OCI-LY3 (cell line): ENCODE data around the gene TRIM2.
A peak's percentile ranks its signal among the peaks of the same experiment; 100 is the strongest.

Source experiments
- H2AFZ ChIP-seq: fragments of 200-600, 300-600 bp; shearing (Covaris generic); 2 replicates; pipeline ENCODE4 v1.6.0; 2014; ENCODE audit warnings: antibody characterized with exemption, low read depth, low read length
- H3K27ac ChIP-seq: fragments of 200-600, 300-600 bp; sonication (generic); 2 replicates; pipeline ENCODE4 v1.5.1; 2014; ENCODE audit warnings: mild to moderate bottlenecking, low read length, moderate library complexity, mixed read lengths
- H3K27me3 ChIP-seq: fragments of 200-600, 300-600 bp; sonication (generic); 2 replicates; pipeline ENCODE4 v1.6.1; 2014; ENCODE audit warnings: low read depth, low read length, mixed read lengths
- H3K36me3 ChIP-seq: fragments of 200-600, 300-600 bp; sonication (generic); replicated peaks from 2 replicates; pipeline ENCODE3; 2014; ENCODE audit warnings: low read depth, low read length, mixed read lengths
- H3K4me1 ChIP-seq: fragments of 300-600, 200-600 bp; sonication (generic); 2 replicates; pipeline ENCODE4 v1.6.1; 2014; ENCODE audit warnings: low read length, mixed read lengths
- H3K4me2 ChIP-seq: fragments of 200-600, 300-600 bp; sonication (generic); 2 replicates; pipeline ENCODE4 v1.6.1; 2014; ENCODE audit warnings: low read length, mixed read lengths
- H3K4me3 ChIP-seq: fragments of 300-600, 200-600 bp; sonication (generic); 2 replicates; pipeline ENCODE4 v1.5.1; 2014; ENCODE audit warnings: antibody characterized with exemption, mild to moderate bottlenecking, low read length, moderate library complexity
- H3K79me2 ChIP-seq: fragments of 300-600, 200-600 bp; shearing (Covaris generic); 2 replicates; pipeline ENCODE4 v1.6.1; 2014; ENCODE audit warnings: mild to moderate bottlenecking, low read length, mixed read lengths
- H3K9ac ChIP-seq: fragments of 300-600, 200-600 bp; shearing (Covaris generic); 2 replicates; pipeline ENCODE4 v1.6.0; 2014; ENCODE audit warnings: mild to moderate bottlenecking, low read length, moderate library complexity
- H3K9me3 ChIP-seq: fragments of 200-600, 300-600 bp; shearing (Covaris generic); 2 replicates; pipeline ENCODE4 v1.6.1; 2014; ENCODE audit warnings: low read length, mixed read lengths; ENCODE audit not compliant: insufficient read depth
- H4K20me1 ChIP-seq: fragments of 200-600, 300-600 bp; sonication (generic); 2 replicates; pipeline ENCODE4 v1.6.1; 2016; ENCODE audit warnings: low read length, mixed read lengths; ENCODE audit not compliant: insufficient read depth
- EZH2phosphoT487 ChIP-seq: fragments of 200-600 bp; shearing (Covaris generic); IDR thresholded peaks from 2 replicates; pipeline ENCODE4 v1.6.1; 2018; ENCODE audit warnings: antibody characterized with exemption, mixed run types, low read depth
- TF ChIP-seq, protein P1 (sequence below): fragments of 200-600, 300-600 bp; sonication (generic); IDR thresholded peaks from 2 replicates; pipeline ENCODE4 v1.5.1; 2014; ENCODE audit warnings: antibody characterized with exemption, low read length, low read depth

TRIM2 gene

DNA sequence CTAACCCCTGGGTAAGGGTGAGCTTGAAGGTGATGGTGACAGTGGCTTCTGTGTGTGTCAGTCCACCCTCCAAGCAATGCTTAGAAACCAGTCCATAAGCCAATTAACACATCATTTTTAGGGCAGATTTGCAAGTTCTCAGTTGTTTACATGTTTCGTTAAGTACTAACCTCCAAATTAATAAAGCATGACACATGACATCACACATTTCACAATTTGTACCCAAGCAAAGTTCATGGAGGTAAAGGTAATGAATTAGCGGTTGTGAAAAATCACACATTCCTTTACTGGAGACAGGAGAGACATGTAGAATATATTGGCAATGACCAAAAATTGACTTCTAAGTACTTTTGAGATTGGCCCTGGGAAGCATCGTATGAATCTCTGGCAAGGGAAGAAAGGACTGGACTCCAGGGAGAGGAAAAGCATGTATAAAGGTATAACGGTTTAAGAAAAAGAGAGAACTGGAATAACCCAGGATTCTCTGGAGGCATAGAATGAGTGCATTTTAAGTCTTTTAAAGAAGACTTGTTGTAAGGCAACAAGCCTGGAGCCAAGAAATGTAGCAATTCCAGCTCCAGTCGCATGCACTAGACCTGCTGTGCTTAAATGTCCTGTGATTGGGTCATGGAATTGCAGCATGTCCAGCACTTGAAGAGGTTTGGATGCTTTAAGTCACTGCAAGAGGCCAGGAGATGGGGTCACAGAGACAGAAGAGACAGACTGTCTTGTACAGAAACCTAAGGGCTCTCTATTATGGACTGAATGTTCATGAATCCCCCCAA lies 34.1 kb downstream of the TRIM2 start:
- peaks cover 28% of the 10 kb centered on the region for H4K20me1 ChIP-seq
- no peak overlapping the region for H3K27ac ChIP-seq
- H3K79me2 ChIP-seq = peaks cover 10% of the 10 kb centered on the region; the same call in 1 of the 2 replicates
- H2AFZ ChIP-seq = no peak overlapping the region
- no peak overlapping the region for H3K9ac ChIP-seq
- no peaks in the 10 kb centered on the region for H3K9me3 ChIP-seq
- H3K4me2 ChIP-seq = no peak overlapping the region
- peaks cover 3% of the 10 kb centered on the region for H3K36me3 ChIP-seq
- peaks cover 19% of the 10 kb centered on the region for H3K4me1 ChIP-seq
- no peak overlapping the region for H3K4me3 ChIP-seq
- no peak for TF ChIP-seq EZH2phosphoT487
- TF ChIP-seq, protein P1, sequence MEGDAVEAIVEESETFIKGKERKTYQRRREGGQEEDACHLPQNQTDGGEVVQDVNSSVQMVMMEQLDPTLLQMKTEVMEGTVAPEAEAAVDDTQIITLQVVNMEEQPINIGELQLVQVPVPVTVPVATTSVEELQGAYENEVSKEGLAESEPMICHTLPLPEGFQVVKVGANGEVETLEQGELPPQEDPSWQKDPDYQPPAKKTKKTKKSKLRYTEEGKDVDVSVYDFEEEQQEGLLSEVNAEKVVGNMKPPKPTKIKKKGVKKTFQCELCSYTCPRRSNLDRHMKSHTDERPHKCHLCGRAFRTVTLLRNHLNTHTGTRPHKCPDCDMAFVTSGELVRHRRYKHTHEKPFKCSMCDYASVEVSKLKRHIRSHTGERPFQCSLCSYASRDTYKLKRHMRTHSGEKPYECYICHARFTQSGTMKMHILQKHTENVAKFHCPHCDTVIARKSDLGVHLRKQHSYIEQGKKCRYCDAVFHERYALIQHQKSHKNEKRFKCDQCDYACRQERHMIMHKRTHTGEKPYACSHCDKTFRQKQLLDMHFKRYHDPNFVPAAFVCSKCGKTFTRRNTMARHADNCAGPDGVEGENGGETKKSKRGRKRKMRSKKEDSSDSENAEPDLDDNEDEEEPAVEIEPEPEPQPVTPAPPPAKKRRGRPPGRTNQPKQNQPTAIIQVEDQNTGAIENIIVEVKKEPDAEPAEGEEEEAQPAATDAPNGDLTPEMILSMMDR = no peak
- H3K27me3 ChIP-seq = no peaks in the 10 kb centered on the region

DNA sequence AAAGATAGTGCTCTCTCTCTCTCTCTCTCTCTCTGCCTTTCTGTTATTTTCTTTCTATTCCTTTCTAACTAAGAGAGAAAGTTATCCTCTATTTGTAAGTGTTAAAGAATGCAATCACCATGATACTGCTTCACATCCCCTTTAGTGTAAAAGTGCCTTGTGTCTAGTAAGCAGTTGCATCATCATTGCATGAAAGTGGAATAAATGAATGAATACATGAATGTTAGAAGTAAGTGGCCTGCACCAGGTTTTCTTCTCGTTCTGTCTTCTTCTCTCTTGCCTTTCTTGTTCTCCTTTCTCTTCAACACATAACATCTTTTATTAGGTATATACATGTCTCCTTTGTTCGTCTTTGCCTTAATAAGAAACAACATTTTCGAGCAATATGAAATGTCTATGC lies 35.2 kb downstream of the TRIM2 start:
- Histone ChIP-seq H3K79me2 (peaks cover 10% of the 10 kb centered on the region; the same call in 1 of the 2 replicates), H3K27ac (no peak overlapping the region), H3K4me3 (no peak overlapping the region), H3K4me2 (no peak overlapping the region), H3K9ac (no peak overlapping the region), H2AFZ (no peak overlapping the region), H3K4me1 (peaks cover 19% of the 10 kb centered on the region), H3K9me3 (no peaks in the 10 kb centered on the region), H4K20me1 (peaks cover 18% of the 10 kb centered on the region), H3K36me3 (peaks cover 3% of the 10 kb centered on the region), H3K27me3 (no peaks in the 10 kb centered on the region)
- TF ChIP-seq, protein P1 = no peak
- TF ChIP-seq EZH2phosphoT487 = no peak

DNA sequence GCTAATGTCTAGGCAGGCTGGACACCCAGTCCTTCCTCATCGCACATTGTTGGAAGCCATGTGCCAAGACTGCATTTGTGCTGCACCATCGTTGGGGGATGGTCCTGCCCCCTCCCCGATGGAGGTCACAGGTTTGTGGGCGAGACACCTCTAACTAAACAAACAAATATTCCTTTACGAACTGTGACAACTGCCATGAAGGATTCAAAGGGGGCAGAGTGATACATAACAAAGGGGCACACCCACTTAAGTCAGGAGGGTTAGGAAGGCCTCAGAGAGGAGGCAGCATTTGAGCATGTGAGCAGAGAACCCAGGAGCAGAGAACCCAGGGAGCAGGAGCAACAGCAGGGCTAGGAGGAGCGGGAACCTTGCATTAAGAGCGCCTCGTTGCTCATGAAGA lies 37.1 kb downstream of the TRIM2 start:
- H4K20me1 ChIP-seq = 0 out of 2 replicates have a peak, but pooled peaks cover 6% of the 10 kb centered on the region
- H3K4me2 ChIP-seq = no peak overlapping the region
- peaks cover 3% of the 10 kb centered on the region for H3K36me3 ChIP-seq
- H3K79me2 ChIP-seq = peaks cover 10% of the 10 kb centered on the region; the same call in 1 of the 2 replicates
- H3K27ac ChIP-seq = no peak overlapping the region
- H3K4me3 ChIP-seq = no peak overlapping the region
- TF ChIP-seq, protein P1 = no peak
- TF ChIP-seq EZH2phosphoT487 = no peak
- H3K27me3 ChIP-seq = no peaks in the 10 kb centered on the region
- H3K9ac ChIP-seq = no peak overlapping the region
- no peaks in the 10 kb centered on the region for H3K9me3 ChIP-seq
- H3K4me1 ChIP-seq = peaks cover 19% of the 10 kb centered on the region
- H2AFZ ChIP-seq = no peak overlapping the region

DNA sequence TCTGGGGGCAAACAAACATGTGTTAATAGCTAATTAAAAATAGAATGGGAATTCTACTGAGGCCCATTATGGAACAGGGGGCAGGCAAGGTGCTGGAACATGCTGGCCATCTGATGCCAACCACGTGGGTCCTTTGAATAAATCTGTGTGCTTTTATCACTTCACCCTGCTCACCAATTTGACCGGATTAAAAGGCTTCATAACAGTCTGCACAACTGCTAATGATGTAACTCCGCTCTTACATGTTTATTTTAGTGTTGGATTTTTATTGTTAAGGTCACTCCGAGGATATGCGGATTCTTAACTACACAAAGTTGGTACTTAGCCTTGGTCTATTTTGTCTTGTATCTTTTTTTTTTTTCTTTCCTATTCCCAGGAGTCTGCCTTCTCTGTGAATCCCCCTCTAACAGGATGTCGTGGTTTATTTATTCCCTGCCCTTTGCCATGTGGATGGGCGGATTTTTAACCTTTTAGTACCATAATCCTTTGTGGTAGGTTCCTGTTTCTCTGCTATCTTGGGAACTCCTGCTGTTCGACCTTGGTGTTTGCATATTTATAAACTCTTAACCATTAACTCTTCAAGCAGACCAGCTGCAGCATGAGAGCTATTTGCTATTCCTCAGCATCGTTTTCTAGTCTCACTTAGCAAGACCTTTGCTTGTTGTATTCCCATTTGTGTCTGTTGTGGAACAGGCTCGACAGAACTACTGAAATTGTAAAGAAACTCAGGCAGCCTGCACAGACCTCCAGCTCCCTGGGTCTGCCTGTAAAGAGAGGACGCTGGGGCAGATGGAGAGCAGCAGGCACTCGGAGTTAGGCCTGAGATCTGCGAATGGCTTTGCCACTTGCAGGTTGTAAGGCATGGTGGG lies 38.0 kb downstream of the TRIM2 start:
- peaks cover 3% of the 10 kb centered on the region for H3K36me3 ChIP-seq
- peak overlapping the region; percentile 69 for H3K4me2 ChIP-seq
- H4K20me1 ChIP-seq = 0 out of 2 replicates have a peak, but pooled peaks cover 6% of the 10 kb centered on the region
- no peak overlapping the region for H2AFZ ChIP-seq
- no peak overlapping the region for H3K9ac ChIP-seq
- peaks cover 19% of the 10 kb centered on the region for H3K4me1 ChIP-seq
- TF ChIP-seq, protein P1 = no peak
- no peak for TF ChIP-seq EZH2phosphoT487
- H3K27me3 ChIP-seq = no peaks in the 10 kb centered on the region
- no peaks in the 10 kb centered on the region for H3K9me3 ChIP-seq
- 0 out of 2 replicates have a peak, but pooled peaks cover 6% of the 10 kb centered on the region for H3K79me2 ChIP-seq
- H3K4me3 ChIP-seq = peak overlapping the region; percentile 21
- H3K27ac ChIP-seq = no peak overlapping the region
